CD4-positive, CD25-positive, alpha-beta regulatory T cell (primary cell): ENCODE data around the gene PDIA3. TPM values are rescaled to one million over a fixed set of nuclear protein-coding genes. Genes with fewer than 3 reads are reported as not detected.
"Not testable (repeated sequence)": the region's sequence is repeated elsewhere in the genome, so short reads cannot be mapped to it uniquely, and the experiment has no call there.

ENCODE experiments used
- ATAC-seq, 2 donors: fragments of 150-1000 bp; cut with Tn5 transposase; one replicate each; pipeline ENCODE4 v1.10.0; 2021; ENCODE audit warnings: low read depth in 2 of 2, moderate number of reproducible peaks in 2 of 2, moderate library complexity in 1 of 2
- DNase-seq, 3 donors: peaks; one replicate each; pipeline versions ENCODE4 v3.0.0 to v3.0.0-alpha.2; 2012 to 2022; ENCODE audit warnings: mixed read lengths in 1 of 3
- H3K27ac ChIP-seq: one replicate; pipeline ENCODE4 v1.7.0; 2013; ENCODE audit warnings: mild to moderate bottlenecking, low read length; ENCODE audit not compliant: insufficient read depth, poor library complexity, severe bottlenecking
- H3K27me3 ChIP-seq: one replicate; pipeline ENCODE4 v1.7.0; 2013; ENCODE audit warnings: low read length; ENCODE audit not compliant: control insufficient read depth, insufficient read depth
- H3K36me3 ChIP-seq: one replicate; pipeline ENCODE4 v1.7.0; 2013; ENCODE audit warnings: mild to moderate bottlenecking, low read length, moderate library complexity; ENCODE audit not compliant: control insufficient read depth, insufficient read depth
- H3K4me1 ChIP-seq: 2 replicates; pipeline ENCODE4 v1.7.0; 2013; ENCODE audit warnings: mild to moderate bottlenecking, low read length; ENCODE audit not compliant: insufficient read depth, control insufficient read depth, poor library complexity, severe bottlenecking
- H3K4me3 ChIP-seq: one replicate; pipeline ENCODE4 v1.7.0; 2013; ENCODE audit warnings: low read depth, mild to moderate bottlenecking, low read length, moderate library complexity
- H3K9me3 ChIP-seq, 2 experiments: 1 replicate in 1 of 2; 2 replicates in 1 of 2; pipeline ENCODE4 v1.7.0; 2013; ENCODE audit warnings: low read length in 2 of 2, mild to moderate bottlenecking in 1 of 2, moderate library complexity in 1 of 2; ENCODE audit not compliant: control insufficient read depth in 2 of 2
- H3K27ac Mint-ChIP-seq, 3 donors: one replicate each; pipeline ENCODE4 v1.8.0; 2020 to 2022; ENCODE audit warnings: mild to moderate bottlenecking in 3 of 3, mixed read lengths in 3 of 3, moderate library complexity in 2 of 3
- H3K27me3 Mint-ChIP-seq: one replicate; pipeline ENCODE4 v1.8.0; 2022; ENCODE audit warnings: mild to moderate bottlenecking, mixed read lengths
- H3K36me3 Mint-ChIP-seq: one replicate; pipeline ENCODE4 v1.8.0; 2020; ENCODE audit warnings: mixed read lengths
- H3K4me1 Mint-ChIP-seq, 4 donors: one replicate each; pipeline ENCODE4 v1.8.0; 2020 to 2022; ENCODE audit warnings: mixed read lengths in 4 of 4, mild to moderate bottlenecking in 1 of 4
- H3K4me3 Mint-ChIP-seq, 4 donors: one replicate each; pipeline ENCODE4 v1.8.0; 2020 to 2022; ENCODE audit warnings: mild to moderate bottlenecking in 4 of 4, mixed read lengths in 4 of 4, moderate library complexity in 3 of 4
- H3K9me3 Mint-ChIP-seq, 7 donors: one replicate each; pipeline ENCODE4 v1.8.0; 2020 to 2022; ENCODE audit warnings: mixed read lengths in 7 of 7, mild to moderate bottlenecking in 3 of 7, moderate library complexity in 2 of 7
- polyA plus RNA-seq, 4 donors: library from polyadenylated mRNA; unstranded; fragments of 300-500 nt; fragmentation: Illumina TruSeq; gene quantifications; one replicate each; pipeline ENCODE4 v1.2.3, GENCODE V29; 2021
- total RNA-seq: library from RNA; stranded (reverse); gene quantifications from one replicate; pipeline ENCODE4 v1.2.3, GENCODE V29; 2022

The PDIA3 gene
- total and polyA plus RNA-seq, 5 donors from 2014 or later, result 156 to 305 (median 227) TPM

DNA sequence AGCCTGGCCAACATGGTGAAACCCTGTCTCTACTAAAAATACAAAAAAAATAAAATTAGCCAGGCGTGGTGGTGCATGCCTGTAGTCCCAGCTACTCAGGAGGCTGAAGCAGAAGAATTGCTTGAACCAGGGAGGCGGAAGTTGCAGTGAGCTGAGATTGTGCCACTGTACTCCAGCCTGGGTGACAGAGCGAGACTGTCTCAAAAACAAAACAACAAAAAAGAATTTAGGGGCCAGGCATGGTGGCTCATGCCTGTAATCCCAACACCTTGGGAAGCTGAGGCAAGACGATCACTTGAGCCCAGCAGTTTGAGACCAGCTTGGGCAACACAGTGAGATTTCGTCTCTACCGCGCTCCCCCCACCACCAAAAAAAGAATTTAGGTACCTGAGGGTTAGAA is 56.4 kb downstream of the PDIA3 start:
- not testable (repeated sequence) for H3K4me3 ChIP-seq, H3K27ac ChIP-seq, DNase-seq, H3K9me3 Mint-ChIP-seq, H3K27me3 ChIP-seq, H3K4me3 Mint-ChIP-seq, ATAC-seq, H3K27me3 Mint-ChIP-seq, H3K9me3 ChIP-seq
- Mint-ChIP-seq H3K4me1 (peaks cover 6 to 39% (median 25%) of the 10 kb centered on the region in 4 donors), H3K27ac (peak overlapping the region in 1 of 3 donors; percentile 32), H3K36me3 (peaks cover 33% of the 10 kb centered on the region)
- Histone ChIP-seq H3K4me1 (peaks cover 19% of the 10 kb centered on the region), H3K36me3 (peaks cover 49% of the 10 kb centered on the region)

DNA sequence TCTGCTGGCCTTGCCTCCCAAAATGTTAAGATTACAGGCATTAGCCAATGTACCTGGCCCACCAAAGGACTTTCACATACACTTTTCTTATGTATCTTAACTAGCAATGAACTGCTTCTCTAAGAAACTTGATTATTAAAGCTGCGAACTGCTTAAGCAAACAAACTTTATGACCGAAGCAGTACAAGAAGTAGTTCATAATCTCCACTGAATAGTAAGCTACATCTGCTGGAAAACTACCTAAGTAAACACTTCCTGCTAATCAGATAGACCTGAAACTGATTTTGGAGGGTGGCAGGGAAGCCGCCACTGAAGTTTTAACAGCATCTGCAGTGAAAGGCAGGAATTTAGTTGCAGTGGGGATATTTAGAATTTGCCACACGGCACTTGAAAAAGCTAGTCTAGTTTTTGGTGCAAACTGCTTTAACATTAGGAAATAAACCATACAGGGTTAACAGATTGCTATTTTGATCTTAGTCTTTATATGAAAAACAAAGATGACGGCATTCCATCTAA is 62.3 kb downstream of the PDIA3 start:
- Mint-ChIP-seq H3K36me3 (peaks cover 45% of the 10 kb centered on the region), H3K4me3 (no peak overlapping the region)
- H3K27ac ChIP-seq, result no peak overlapping the region

DNA sequence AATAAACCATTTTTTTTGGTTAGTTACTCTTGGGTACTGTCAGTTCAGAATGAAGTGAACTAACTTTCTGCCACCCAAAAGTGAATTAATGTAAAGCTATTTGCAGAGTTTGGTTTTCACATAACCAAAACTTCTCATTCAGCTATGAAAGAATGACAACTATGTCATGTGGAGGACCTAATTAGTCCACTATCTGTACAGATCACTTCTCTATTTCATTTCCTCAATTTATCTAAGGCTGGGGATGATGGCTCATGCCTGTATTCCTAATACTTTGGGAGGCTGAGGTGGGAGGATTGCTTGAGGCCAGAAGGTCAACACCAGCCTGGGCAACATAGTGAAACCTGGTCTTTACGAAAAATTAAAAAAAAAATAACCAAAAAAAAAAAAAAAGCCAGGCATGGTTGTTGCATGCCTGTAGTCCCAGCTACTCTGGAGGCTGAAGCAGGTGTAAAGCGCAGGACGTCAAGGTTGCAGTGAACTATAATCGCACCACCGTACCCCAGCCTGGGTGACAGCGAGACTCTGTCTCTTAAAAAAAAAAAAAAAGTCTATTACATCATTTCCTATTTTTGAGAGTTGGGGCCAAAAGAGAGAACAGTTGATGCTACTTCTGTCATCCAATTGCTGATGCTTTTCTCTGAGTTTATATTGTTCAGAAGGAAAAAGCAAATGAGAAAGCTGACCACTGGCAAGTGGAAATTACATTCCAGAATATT is 62.9 kb downstream of the PDIA3 start:
- H3K27ac ChIP-seq, result no peak overlapping the region
- no peaks in the 10 kb centered on the region for H3K27me3 ChIP-seq
- H3K9me3 Mint-ChIP-seq, result no peaks in the 10 kb centered on the region
- no peaks in the 10 kb centered on the region for H3K9me3 ChIP-seq
- DNase-seq, result no peak
- H3K4me1 ChIP-seq, result no peaks in the 10 kb centered on the region
- H3K27ac Mint-ChIP-seq, result no peak overlapping the region
- peaks cover 80% of the 10 kb centered on the region for H3K36me3 ChIP-seq
- ATAC-seq, result no peak
- H3K4me3 Mint-ChIP-seq, result peak overlapping the region in 1 of 4 donors; percentile 75
- H3K27me3 Mint-ChIP-seq, result no peaks in the 10 kb centered on the region
- H3K4me1 Mint-ChIP-seq, result peaks cover 0 to 6% (median 2%) of the 10 kb centered on the region in 4 donors
- H3K36me3 Mint-ChIP-seq, result peaks cover 45% of the 10 kb centered on the region
- no peak overlapping the region for H3K4me3 ChIP-seq

More for the DNA sequence above, 62.3 kb downstream of the PDIA3 start:
- no peaks in the 10 kb centered on the region for H3K9me3 Mint-ChIP-seq
- no peak overlapping the region for H3K27ac Mint-ChIP-seq
- no peak for ATAC-seq
- no peaks in the 10 kb centered on the region for H3K27me3 Mint-ChIP-seq
- H3K36me3 ChIP-seq, result peaks cover 76% of the 10 kb centered on the region
- H3K27me3 ChIP-seq, result no peaks in the 10 kb centered on the region
- H3K4me1 ChIP-seq, result no peaks in the 10 kb centered on the region
- peaks cover 0 to 7% (median 4%) of the 10 kb centered on the region in 4 donors for H3K4me1 Mint-ChIP-seq
- no peaks in the 10 kb centered on the region for H3K9me3 ChIP-seq
- no peak for DNase-seq
- H3K4me3 ChIP-seq, result no peak overlapping the region

DNA sequence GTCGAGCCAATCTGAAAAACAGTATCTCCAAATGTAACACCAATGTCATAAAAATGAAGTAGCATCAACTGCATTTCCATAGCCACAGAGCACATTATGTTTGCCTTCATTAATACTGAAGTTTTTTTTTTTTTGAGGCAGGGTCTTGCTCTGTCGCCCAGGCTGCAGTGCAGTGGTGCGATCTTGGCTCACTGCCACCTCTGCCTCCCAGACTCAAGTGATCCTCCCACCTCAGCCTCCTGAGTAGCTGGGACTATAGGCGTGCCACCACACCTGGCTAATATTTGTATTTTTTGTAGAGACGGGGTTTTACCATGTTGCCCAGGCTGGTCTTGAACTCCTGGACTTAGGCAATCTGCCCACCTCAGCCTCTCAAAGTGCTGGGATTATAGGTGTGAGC is 68.8 kb downstream of the PDIA3 start:
- not testable (repeated sequence) for ATAC-seq, H3K4me3 ChIP-seq, H3K9me3 ChIP-seq, H3K27ac ChIP-seq, H3K4me1 ChIP-seq, DNase-seq, H3K27me3 ChIP-seq, H3K9me3 Mint-ChIP-seq, H3K27me3 Mint-ChIP-seq
- peaks cover 57% of the 10 kb centered on the region for H3K36me3 ChIP-seq
- Mint-ChIP-seq H3K4me1 (peaks cover 5 to 13% (median 7%) of the 10 kb centered on the region in 4 donors), H3K4me3 (peak overlapping the region in 1 of 4 donors; percentile 69), H3K36me3 (peaks cover 31% of the 10 kb centered on the region), H3K27ac (peak overlapping the region in 1 of 3 donors; percentile 72)

DNA sequence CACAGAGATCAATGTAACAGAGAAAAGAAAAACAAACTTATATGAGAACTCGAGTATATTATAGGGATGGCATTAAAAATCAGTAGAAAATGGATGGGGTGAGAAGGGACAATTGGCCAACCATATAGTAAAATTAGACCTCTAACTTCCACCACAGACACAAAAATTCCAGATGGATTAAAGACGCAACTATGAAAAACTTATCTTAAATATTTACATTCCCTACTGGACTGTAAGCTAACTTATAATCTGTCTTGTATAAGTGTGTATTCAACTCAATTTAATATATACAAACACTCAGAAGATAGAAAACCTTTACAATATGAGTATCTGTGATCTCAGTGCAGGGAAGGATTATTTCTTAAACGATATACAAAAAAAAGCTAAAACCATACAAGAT is 75.3 kb downstream of the PDIA3 start:
- no peak for DNase-seq
- H3K9me3 ChIP-seq, result no peaks in the 10 kb centered on the region
- Mint-ChIP-seq H3K36me3 (peaks cover 7% of the 10 kb centered on the region), H3K27ac (peak overlapping the region in 2 of 3 donors; percentile 5 to 23), H3K4me1 (peaks cover 10 to 58% (median 30%) of the 10 kb centered on the region in 4 donors), H3K4me3 (peak overlapping the region; percentile 54 to 93 (median 76)), H3K9me3 (no peaks in the 10 kb centered on the region), H3K27me3 (no peaks in the 10 kb centered on the region)
- ATAC-seq, result no peak
- H3K27ac ChIP-seq, result no peak overlapping the region
- H3K27me3 ChIP-seq, result no peaks in the 10 kb centered on the region
- H3K4me1 ChIP-seq, result peaks cover 46% of the 10 kb centered on the region
- peaks cover 13% of the 10 kb centered on the region for H3K36me3 ChIP-seq
- peak overlapping the region; percentile 50 for H3K4me3 ChIP-seq

Other genes with a start within 250 kb of the PDIA3 start
- gene MAP1A, start 228.8 kb upstream of the PDIA3 start, total RNA-seq, result 1.7 TPM
- under 1 TPM in 3 of 4 donors, not detected in 1; 0.01 to 0.16 (median 0.03) TPM for gene MAP1A, start 228.8 kb upstream of the PDIA3 start, polyA plus RNA-seq
- 34.0 TPM for gene PPIP5K1, start 156.2 kb upstream of the PDIA3 start, total RNA-seq
- 1 to 10 TPM; 4.3 to 7.1 (median 5.7) TPM for gene PPIP5K1, start 156.2 kb upstream of the PDIA3 start, polyA plus RNA-seq
- not detected for gene CKMT1B, start 152.4 kb upstream of the PDIA3 start, total RNA-seq
- gene CKMT1B, start 152.4 kb upstream of the PDIA3 start, polyA plus RNA-seq, result not detected
- gene STRC, start 127.6 kb upstream of the PDIA3 start, total RNA-seq, result 1.5 TPM
- gene STRC, start 127.6 kb upstream of the PDIA3 start, polyA plus RNA-seq, result not detected
- gene CATSPER2, start 97.6 kb upstream of the PDIA3 start, total RNA-seq, result 6.3 TPM
- 1 to 10 TPM in 1 of 4 donors, under 1 TPM in 3; 0.17 to 1.5 (median 0.51) TPM for gene CATSPER2, start 97.6 kb upstream of the PDIA3 start, polyA plus RNA-seq
- not detected for gene CKMT1A, start 52.6 kb upstream of the PDIA3 start, total RNA-seq
- gene CKMT1A, start 52.6 kb upstream of the PDIA3 start, polyA plus RNA-seq, result not detected
- gene ELL3, start 30.5 kb downstream of the PDIA3 start, total RNA-seq, result 0.99 TPM
- 1 to 10 TPM in 2 of 4 donors, under 1 TPM in 1, not detected in 1; 0.23 to 2.2 (median 1.8) TPM for gene ELL3, start 30.5 kb downstream of the PDIA3 start, polyA plus RNA-seq
- gene SERF2, start 45.9 kb downstream of the PDIA3 start, total RNA-seq, result 400 TPM
- gene SERF2, start 45.9 kb downstream of the PDIA3 start, polyA plus RNA-seq, result 1,000 to 10,000 TPM; 1,866 to 2,414 (median 2,080) TPM
- not detected for gene SERINC4, start 53.8 kb downstream of the PDIA3 start, total RNA-seq
- 1 to 10 TPM; 1.2 to 2.8 (median 2.3) TPM for gene SERINC4, start 53.8 kb downstream of the PDIA3 start, polyA plus RNA-seq
- 19.7 TPM for gene HYPK, start 54.2 kb downstream of the PDIA3 start, total RNA-seq
- gene HYPK, start 54.2 kb downstream of the PDIA3 start, polyA plus RNA-seq, result 10 to 100 TPM in 3 of 4 donors, 1 to 10 TPM in 1; 6.4 to 15.2 (median 11.8) TPM
- gene MFAP1, start 78.3 kb downstream of the PDIA3 start, total RNA-seq, result 17.1 TPM
- gene MFAP1, start 78.3 kb downstream of the PDIA3 start, polyA plus RNA-seq, result 10 to 100 TPM; 12.7 to 24.8 (median 16.5) TPM
- 13.9 TPM for gene WDR76, start 80.6 kb downstream of the PDIA3 start, total RNA-seq
- 10 to 100 TPM; 12.1 to 14.1 (median 12.4) TPM for gene WDR76, start 80.6 kb downstream of the PDIA3 start, polyA plus RNA-seq